OCI-LY7 (cell line): ENCODE results near the gene PTRHD1. TPM values are rescaled to one million over a fixed set of nuclear protein-coding genes. Genes with fewer than 3 reads are reported as not detected.

Source experiments
- BruUV-seq: library from RNA; stranded (reverse); fragments of 400-500 nt; replicated peaks from 2 replicates; lab custom pipeline; 2021; lab: Mats Ljungman, UMichigan
- CTCF ChIA-PET: fragments of 300-600 bp; sonication (Branson Sonifier 250); formaldehyde crosslinking; loops from one replicate; lab custom pipeline; 2022; ENCODE audit warnings: antibody characterized with exemption; ENCODE audit not compliant: unreplicated experiment; lab: Charles Lee
- POLR2A ChIA-PET: fragments of 300-600 bp; sonication (Branson Sonifier 250); formaldehyde crosslinking; loops from one replicate; lab custom pipeline; 2022; ENCODE audit warnings: antibody characterized with exemption; lab: Charles Lee
- DNase-seq: peaks from one replicate; pipeline ENCODE4 v3.0.0-alpha.2; 2015; ENCODE audit warnings: low spot score
- H2AFZ ChIP-seq: fragments of 200-600 bp; sonication (generic), shearing (Covaris generic); 2 replicates; pipeline ENCODE4 v1.6.1; 2014; ENCODE audit warnings: mild to moderate bottlenecking, antibody characterized with exemption, low read length, moderate library complexity
- H3K27ac ChIP-seq: fragments of 200-600 bp; sonication (generic); 2 replicates; pipeline ENCODE4 v1.5.1; 2014; ENCODE audit warnings: mixed run types, low read depth, mild to moderate bottlenecking, moderate library complexity, low read length, inconsistent platforms; ENCODE audit not compliant: poor library complexity, severe bottlenecking
- H3K36me3 ChIP-seq: fragments of 200-600 bp; sonication (generic); 2 replicates; pipeline ENCODE4 v1.6.1; 2014; ENCODE audit warnings: mild to moderate bottlenecking, antibody characterized with exemption, low read length, moderate library complexity, mixed read lengths; ENCODE audit not compliant: insufficient read depth
- H3K4me1 ChIP-seq: fragments of 200-600 bp; sonication (generic); 2 replicates; pipeline ENCODE4 v1.5.1; 2014; ENCODE audit warnings: mild to moderate bottlenecking, low read length; ENCODE audit not compliant: insufficient read depth, poor library complexity, severe bottlenecking
- H3K4me2 ChIP-seq: fragments of 200-600 bp; sonication (generic); 2 replicates; pipeline ENCODE4 v1.6.1; 2014; ENCODE audit warnings: mild to moderate bottlenecking, low read length
- H3K4me3 ChIP-seq: fragments of 200-600 bp; sonication (generic); 2 replicates; pipeline ENCODE4 v1.5.1; 2014; ENCODE audit warnings: mild to moderate bottlenecking, low read depth, low read length; ENCODE audit not compliant: poor library complexity, severe bottlenecking
- H3K79me2 ChIP-seq: fragments of 200-600 bp; sonication (generic); 2 replicates; pipeline ENCODE4 v1.6.1; 2016; ENCODE audit warnings: low read depth, mild to moderate bottlenecking, low read length, moderate library complexity, mixed read lengths; ENCODE audit not compliant: insufficient read depth
- H3K9me2 ChIP-seq: fragments of 200-600 bp; sonication (generic); 2 replicates; pipeline ENCODE4 v1.6.1; 2016; ENCODE audit warnings: mild to moderate bottlenecking, low read length, mixed read lengths; ENCODE audit not compliant: insufficient read depth
- H3K9me3 ChIP-seq: fragments of 200-600 bp; sonication (generic); 2 replicates; pipeline ENCODE4 v1.6.1; 2014; ENCODE audit warnings: mild to moderate bottlenecking, mixed run types, low read length, mixed read lengths
- H4K20me1 ChIP-seq: fragments of 200-600 bp; sonication (generic); 2 replicates; pipeline ENCODE4 v1.6.1; 2014; ENCODE audit warnings: mild to moderate bottlenecking, antibody characterized with exemption, low read length, moderate library complexity, mixed read lengths; ENCODE audit not compliant: insufficient read depth
- CTCF ChIP-seq: fragments of 200-600 bp; sonication (generic); conservative IDR thresholded peaks from 2 replicates; pipeline ENCODE4 v1.5.1; 2014; ENCODE audit warnings: mild to moderate bottlenecking, antibody characterized with exemption, low read length, moderate library complexity, mixed read lengths
- EZH2phosphoT487 ChIP-seq: fragments of 200-600 bp; sonication (generic); IDR thresholded peaks from 2 replicates; pipeline ENCODE4 v1.6.1; 2018; ENCODE audit warnings: low read depth, borderline replicate concordance, mild to moderate bottlenecking, mixed run types, antibody characterized with exemption, low read length, moderate library complexity, mixed read lengths
- intact Hi-C: fragments of 100-400 bp; cut with micrococcal nuclease; formaldehyde crosslinking; loops from one replicate; pipeline ENCODE4 v1.10.0; 2022; ENCODE audit not compliant: unreplicated experiment
- total RNA-seq, 2 experiments: library from RNA; depleted of rRNA in 1 of 2; stranded (reverse); fragments of >200 nt in 1 of 2; shearing (Covaris generic) in 1 of 2; gene quantifications; 2 replicates each; pipeline ENCODE4 v1.2.3, GENCODE V29; 2014 to 2022

PTRHD1 gene
- total RNA-seq, 2 experiments from 2014 or later = 43.9 to 55.0 TPM

GRCh38 chr2:24771764-24772586 lies 21.2 kb downstream of the PTRHD1 start:
- Histone ChIP-seq H3K79me2 (no peaks in the 10 kb centered on the region), H3K9me2 (no peaks in the 10 kb centered on the region), H3K9me3 (no peaks in the 10 kb centered on the region), H3K4me2 (no peak overlapping the region), H4K20me1 (no peaks in the 10 kb centered on the region), H2AFZ (no peak overlapping the region), H3K36me3 (no peaks in the 10 kb centered on the region), H3K4me1 (no peaks in the 10 kb centered on the region), H3K4me3 (no peak overlapping the region), H3K27ac (no peak overlapping the region)
- TF ChIP-seq EZH2phosphoT487 (no peak), CTCF (no peak)
- DNase-seq = no peak
- BruUV-seq = no TSS peak
- intact Hi-C loops = no loop called here
- ChIA-PET CTCF (no interaction called here), POLR2A (interaction anchor here (0.5 kb wide), 1 partner anchor 13 kb away, joined by 5 read pairs; no protein-coding TSS in a partner anchor)

- H3K79me2 ChIP-seq = no peaks in the 10 kb centered on the region
- intact Hi-C loops = no loop called here
- no peak for DNase-seq
- BruUV-seq = no TSS peak
- H3K9me3 ChIP-seq = no peaks in the 10 kb centered on the region
- no peaks in the 10 kb centered on the region for H4K20me1 ChIP-seq
- no peak overlapping the region for H3K4me3 ChIP-seq
- TF ChIP-seq CTCF = no peak
- TF ChIP-seq EZH2phosphoT487 = no peak
- no peak overlapping the region for H2AFZ ChIP-seq
- no peak overlapping the region for H3K4me2 ChIP-seq
- H3K27ac ChIP-seq = no peak overlapping the region
- no peaks in the 10 kb centered on the region for H3K9me2 ChIP-seq
- CTCF ChIA-PET = no interaction called here
- no peaks in the 10 kb centered on the region for H3K36me3 ChIP-seq
- POLR2A ChIA-PET = interaction anchor here (0.5 kb wide), 1 partner anchor 80 kb away, joined by 3 read pairs; no protein-coding TSS in a partner anchor
- no peaks in the 10 kb centered on the region for H3K4me1 ChIP-seq
Observed at GRCh38 chr2:24771061-24771460, 22.1 kb downstream of the PTRHD1 start.

DNA sequence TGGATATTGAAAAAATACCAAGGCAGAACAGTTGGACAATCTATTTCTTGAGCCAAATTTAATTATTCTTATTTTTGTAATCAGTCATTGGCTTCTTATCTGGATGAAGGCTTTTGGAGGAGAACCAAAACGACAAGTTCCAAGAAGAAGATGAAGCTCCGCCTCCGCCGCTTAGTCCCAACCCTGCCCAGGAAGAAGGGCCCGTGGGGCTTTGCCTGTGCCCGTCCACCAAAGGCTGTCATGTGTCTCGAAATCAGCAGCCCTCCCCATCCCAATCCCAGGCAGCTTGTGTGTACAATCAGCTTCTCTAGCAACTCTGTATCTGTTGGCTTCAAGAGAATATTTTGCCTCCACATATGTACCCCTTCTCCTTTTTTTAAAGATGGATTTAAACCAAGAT lies 24.6 kb downstream of the PTRHD1 start:
- no peak for TF ChIP-seq CTCF
- no peak for TF ChIP-seq EZH2phosphoT487
- Histone ChIP-seq H3K27ac (no peak overlapping the region), H3K9me3 (no peaks in the 10 kb centered on the region), H4K20me1 (no peaks in the 10 kb centered on the region), H3K9me2 (no peaks in the 10 kb centered on the region), H3K4me3 (no peak overlapping the region), H3K4me2 (no peak overlapping the region), H3K79me2 (no peaks in the 10 kb centered on the region), H3K4me1 (no peaks in the 10 kb centered on the region), H3K36me3 (no peaks in the 10 kb centered on the region), H2AFZ (no peak overlapping the region)
- intact Hi-C loops = no loop called here
- no TSS peak for BruUV-seq
- CTCF ChIA-PET = no interaction called here
- POLR2A ChIA-PET = interaction anchor here (0.6 to 1.4 kb wide), 4 partner anchors 11 to 238 kb away, joined by 3 to 12 read pairs (median 6); no protein-coding TSS in a partner anchor
- no peak for DNase-seq
